HT1080 (cell line): ENCODE data around the gene S100A16. TPM values are rescaled to one million over a fixed set of nuclear protein-coding genes. Genes with fewer than 3 reads are reported as not detected.

Experiments used
- DNase-seq: peaks from one replicate; pipeline ENCODE4 v3.0.0-alpha.2; 2015; ENCODE audit warnings: low read depth
- total RNA-seq: library from RNA; depleted of rRNA; stranded (reverse); fragments of >200 nt; shearing (Covaris generic); gene quantifications from 2 replicates; pipeline ENCODE4 v1.2.3, GENCODE V29; 2014

Gene S100A16
- total RNA-seq, 1 experiment from 2014 or later = 1,038 TPM

- no peak for DNase-seq
Measured at GRCh38 chr1:153638261-153638660, 25.3 kb upstream of the S100A16 start.

- no peak for DNase-seq
Measured at GRCh38 chr1:153636312-153636711, 23.4 kb upstream of the S100A16 start.

GRCh38 chr1:153635872-153636271, 22.9 kb upstream of the S100A16 start:
- DNase-seq = no peak

DNA sequence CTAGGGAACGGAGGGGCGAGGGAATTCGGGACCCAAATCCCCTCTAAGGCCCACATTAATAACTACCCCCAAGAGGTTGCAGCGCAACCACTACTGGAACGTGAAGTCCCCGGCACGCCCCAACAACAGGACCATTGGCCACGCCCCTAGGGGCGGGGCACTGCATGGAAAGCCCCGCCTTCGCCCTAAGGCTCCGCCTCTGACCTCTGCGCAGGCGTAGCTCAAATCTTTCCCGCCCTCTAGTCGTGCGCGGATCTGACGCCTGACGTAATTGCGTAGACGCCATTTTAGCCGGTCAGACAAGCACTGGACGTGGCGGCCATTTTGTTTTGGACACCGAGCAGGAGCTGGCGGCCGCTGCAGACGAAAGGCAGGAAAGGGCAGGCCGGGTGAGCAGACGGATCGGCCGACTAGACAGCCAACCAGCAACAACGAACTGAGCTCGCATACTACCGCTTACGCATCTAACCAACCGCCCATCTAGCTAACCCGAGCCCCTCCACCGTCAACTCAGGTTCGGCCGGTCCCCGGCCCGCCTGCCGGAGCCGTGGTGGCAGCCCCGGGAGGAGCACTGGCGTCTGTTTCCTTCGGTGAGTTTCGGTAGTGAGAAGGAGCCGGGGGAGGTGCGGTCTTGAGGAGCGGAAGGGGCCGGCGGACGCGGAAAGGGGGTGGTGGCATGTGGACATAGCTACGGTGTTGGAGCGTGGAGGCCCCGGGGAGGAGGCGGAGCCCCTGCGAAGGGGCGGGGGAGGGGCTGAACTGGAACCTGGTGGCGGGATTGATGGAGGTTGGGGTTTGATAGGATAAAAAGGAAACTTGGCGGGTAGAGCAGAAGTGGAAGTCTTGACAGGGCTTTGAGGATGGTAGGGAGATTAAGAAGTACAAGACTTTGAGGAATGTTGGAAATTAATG, 21.1 kb upstream of the S100A16 start, which contains the start of gene CHTOP:
Gene CHTOP (plus strand): TSS at position 313 of the 912 bp plus-strand sequence. CDS start 2,523 bp downstream, outside the sequence.
- peak; percentile 97 for DNase-seq

GRCh38 chr1:153633161-153633753, 20.3 kb upstream of the S100A16 start:
- DNase-seq = no peak

DNA sequence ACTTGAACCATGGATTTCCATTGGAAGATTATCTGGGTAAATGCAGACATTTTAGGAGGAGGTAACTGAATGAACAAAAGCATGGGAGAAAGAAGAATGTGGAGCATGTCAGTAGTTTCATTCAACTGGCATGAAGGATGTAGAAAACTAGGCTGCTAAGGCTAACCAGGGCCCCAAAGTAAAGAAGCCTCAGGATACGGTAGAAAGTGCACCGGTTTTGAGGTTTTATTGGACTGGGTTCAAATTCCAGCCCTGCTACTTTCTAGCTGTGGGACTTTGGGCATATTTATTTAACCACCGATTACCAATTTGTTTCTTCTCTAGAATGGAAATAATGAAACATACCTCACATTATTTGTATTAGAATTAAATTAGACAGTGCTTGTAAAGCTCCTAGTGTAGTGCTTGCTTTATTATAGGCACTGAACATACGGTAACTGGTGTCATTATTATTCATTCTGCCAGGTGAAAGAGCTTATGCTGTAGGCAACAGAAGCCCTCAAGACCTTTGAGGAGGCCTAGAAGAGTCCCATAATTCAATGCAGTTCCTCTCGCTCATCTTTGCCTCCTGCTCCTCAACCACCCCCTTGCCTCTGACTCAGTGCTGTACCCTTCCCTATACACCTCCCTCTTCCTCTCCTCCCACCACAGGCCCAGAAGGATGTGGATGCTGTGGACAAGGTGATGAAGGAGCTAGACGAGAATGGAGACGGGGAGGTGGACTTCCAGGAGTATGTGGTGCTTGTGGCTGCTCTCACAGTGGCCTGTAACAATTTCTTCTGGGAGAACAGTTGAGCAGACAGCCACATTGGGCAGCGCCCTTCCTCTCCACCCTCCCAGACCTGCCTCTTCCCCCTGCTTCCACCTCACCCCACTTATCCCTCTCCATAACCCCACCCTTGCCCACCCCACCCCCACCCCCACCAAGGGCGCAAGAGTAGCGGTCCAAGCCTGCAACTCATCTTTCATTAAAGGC, 18.4 kb upstream of the S100A16 start:
- no peak for DNase-seq

DNA sequence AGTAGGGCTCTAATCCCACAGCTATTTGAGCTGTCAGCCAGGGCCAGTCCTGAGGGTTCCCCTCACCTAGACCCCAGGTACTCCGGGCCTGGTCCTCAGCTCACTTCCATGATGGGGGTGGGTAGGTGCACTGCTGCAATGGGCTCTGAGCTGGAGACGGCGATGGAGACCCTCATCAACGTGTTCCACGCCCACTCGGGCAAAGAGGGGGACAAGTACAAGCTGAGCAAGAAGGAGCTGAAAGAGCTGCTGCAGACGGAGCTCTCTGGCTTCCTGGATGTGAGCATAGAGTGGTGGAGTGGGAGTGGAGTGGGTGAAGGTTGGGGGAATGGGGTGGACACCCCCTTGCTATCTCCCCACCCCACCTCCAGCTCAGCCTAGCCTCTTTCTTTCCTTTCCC, 17.4 kb upstream of the S100A16 start:
- no peak for DNase-seq

DNA sequence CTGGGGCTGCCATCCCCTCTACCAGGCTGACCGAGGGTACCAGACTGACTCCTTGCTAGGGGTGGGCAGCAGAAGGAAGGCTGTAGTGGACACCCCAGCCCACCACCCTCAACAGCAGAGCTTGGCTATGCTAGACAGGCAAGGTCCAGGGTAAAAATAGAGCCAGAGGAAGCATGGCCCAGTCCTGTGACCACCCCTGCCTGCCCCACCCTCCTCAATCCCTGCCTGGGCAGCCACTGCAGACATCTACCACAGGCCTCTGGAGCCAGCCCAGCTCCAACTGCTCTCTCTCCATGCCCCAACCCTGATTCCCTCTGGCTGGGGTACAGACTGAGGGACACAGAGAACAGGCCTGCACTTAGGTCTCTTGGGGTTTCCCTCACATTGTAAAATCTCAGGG, 17.0 kb upstream of the S100A16 start:
- DNase-seq = no peak

DNA sequence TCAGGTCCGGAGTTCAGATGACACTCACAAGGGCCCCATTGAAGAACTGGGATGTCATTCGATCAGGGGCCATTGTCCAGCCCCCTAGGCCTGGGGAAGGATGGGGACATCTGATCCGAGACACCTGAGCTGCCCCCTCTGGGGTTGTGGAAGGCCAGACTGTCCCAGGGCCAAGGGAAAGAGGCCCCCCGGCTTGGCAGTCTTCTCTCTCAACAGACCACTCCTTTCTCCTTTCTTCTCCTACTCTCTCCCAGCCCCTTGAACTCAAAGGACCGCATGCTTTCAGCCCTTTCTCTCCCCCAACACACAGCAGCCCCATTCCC, 16.4 kb upstream of the S100A16 start:
- no peak for DNase-seq

GRCh38 chr1:153628638-153629342, 15.9 kb upstream of the S100A16 start:
- DNase-seq = no peak

DNA sequence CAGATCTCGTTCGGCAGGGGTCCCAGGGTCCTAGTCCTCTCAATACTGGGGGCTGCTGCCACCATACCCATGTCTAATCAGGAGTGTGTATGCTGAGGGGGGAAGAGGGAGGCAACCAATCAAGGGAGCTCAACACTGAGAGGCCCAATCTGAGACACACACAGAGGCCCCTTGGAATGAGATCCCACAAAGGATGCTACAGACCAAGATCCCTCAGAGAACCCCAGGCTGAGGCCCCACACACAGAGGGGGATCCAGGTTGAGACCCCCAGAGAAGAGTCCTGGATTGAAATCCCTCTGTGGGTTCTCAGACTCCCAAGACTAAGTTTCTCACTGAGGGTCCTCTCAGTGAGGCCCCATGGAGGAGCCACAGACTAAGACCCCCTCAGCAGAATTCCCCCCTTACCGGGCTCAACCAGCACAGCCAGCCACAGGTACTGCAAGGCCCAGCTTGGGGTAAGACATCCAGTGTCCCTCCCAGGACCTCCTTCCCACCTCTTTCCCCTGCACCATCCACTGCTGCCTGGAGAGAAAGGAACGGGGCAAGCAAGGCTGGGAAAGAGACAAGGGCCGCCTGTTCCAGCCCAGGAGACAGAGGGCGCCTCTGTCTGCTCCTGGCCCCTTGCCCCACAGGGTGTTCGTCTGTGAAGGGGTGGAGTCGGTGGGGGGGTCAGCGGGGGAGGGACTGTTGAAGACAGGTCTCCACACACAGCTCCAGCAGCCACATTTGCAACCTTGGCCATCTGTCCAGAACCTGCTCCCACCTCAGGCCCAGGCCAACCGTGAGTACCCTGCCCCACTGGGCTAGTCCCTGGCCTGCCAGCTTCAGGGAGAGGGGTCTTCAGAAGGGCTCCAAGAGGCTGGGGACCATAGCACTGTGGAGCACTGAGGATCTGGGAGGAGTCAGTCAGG, 15.0 kb upstream of the S100A16 start, which contains the start of gene S100A1:
Gene S100A1 (plus strand): TSS at position 720 of the 912 bp plus-strand sequence. CDS start 2,088 bp downstream, outside the sequence.
- DNase-seq = no peak

DNA sequence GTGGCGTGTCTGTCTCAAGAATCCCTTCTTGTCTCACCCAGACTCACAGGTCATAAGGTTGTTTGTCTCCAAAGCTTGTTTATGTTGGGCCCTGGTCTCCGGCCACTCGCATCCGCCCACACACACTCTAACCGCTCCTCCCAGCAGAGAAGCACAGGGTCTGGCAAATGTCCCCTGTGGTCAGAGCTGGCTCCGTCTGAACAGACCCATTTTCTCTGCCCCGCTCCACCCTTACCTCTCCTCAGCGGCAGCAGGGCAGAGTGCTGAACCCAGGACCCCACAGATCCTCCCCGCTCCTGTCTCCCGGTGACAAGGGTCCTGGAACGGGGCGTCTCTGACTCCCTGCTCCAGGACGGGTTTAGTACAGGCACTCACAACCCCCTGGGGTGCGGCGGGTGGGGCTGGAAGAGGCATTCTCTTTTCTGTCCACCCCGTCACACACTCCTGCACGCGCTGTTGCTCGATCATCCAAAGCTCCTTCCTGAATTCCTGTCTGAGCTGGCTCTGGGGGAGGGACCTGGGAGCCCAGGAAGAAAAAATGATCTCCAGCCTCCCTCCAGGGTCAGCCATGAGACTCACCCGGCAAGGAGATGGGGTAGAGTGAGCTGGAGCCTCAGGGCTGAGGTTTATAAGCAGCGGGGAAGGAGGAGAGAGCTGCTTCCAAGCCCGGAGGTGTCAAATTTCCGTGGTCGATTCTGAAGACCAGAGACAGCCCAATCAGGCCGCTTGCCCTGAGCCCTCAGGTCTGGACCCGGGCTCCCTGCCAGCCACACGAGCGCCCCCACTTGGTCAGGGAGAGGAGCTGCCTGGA, 14.2 kb upstream of the S100A16 start, which contains the start of gene S100A13:
Gene S100A13 (minus strand): TSS at position 602 of the 811 bp plus-strand sequence. CDS start 1,033 bp downstream, outside the sequence.
- DNase-seq = peak; percentile 95

DNA sequence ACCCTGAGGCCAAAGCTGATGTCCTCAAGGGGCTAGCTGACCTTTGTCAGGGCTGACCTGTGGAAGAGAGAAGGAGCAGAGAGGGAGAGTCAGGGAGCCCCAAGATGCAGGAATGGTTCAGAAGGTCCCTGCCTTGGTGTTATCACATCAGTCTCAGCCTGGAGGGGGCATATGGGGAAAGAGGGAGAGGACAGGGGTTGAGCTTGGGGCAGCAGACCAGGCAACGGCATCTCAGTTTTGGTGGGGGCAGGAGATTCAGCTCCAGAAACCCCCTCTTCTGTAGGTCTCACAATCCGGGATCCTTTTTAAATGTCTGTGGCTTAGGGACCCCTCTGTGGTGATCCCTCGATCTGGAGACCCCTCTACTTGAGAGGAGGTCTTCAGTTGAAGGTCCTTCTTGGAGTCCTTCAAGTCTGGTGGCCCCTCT, 13.6 kb upstream of the S100A16 start:
- DNase-seq = no peak

DNA sequence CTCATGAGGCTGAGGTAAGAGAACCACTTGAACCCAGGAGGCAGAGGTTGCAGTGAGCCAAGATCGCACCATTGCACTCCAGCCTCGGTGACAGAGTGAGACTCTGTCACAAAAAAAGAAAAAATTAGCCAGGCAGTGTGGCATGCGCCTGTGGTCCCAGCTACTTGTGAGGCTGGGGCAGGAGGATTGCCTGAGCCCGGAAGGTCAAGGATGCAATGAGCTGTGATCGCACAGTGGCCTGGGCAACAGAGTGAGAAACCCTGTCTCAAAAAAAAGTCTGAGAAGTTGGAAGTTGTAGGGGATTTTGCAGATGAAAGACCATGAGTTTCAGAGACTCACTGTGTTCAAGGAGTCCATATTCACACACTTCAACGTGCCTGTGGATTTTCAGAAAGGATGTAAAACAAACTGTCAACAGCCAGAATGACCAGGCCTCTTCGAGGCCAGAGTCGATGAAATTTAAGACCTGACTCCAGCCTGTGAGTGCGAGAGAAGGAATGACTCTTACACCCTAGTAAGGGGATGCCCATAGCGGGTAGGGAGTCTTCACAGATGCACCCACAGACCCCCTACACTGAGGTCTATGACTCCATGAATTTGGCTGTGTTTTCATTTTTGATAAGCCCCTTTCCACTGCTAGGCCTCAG, 12.2 kb upstream of the S100A16 start:
- no peak for DNase-seq

DNA sequence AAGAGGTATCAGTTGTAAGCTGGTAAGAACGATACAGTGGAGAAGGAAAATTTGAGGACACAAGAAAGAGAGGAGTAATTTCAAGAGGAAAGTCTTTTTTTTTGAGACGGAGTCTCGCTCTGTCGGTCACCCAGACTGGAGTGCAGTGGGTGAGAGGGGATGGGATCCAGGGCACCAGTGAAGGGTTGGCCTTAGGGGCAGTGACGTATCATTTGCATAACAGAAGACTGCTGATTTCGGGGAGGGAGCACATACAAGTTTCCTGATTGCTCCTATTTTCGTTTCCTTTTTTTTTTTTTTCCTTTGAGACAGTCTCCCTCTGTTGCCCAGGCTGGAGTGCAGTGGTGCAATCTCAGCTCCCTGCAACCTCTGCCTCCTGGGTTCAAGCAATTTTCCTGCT, 10.2 kb upstream of the S100A16 start:
- DNase-seq = no peak

GRCh38 chr1:153619171-153619570, 6.2 kb upstream of the S100A16 start:
- DNase-seq = no peak

DNA sequence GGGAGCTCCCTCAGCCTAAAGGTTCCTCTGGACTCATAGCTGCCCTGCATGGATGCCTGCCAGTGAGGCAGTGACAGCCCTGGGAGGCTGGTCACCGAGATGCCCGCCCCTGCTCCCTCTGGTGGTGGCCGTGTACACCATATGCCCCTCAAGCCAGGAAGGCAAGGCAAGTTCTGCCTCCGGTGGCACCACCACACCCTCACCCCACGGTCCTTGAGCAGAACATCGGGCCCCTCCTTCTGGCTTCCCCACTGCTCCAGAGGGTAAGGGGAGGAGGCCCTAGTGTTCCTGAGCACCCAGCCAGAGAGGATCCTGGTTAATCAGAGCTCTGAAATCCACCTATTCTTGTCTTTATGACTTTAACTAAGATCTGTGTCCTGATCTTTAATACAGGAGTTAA, 4.7 kb upstream of the S100A16 start:
- DNase-seq = peak; percentile 82

- DNase-seq = no peak
Measured at GRCh38 chr1:153616917-153617311, 4.0 kb upstream of the S100A16 start.
